Hepatocyte (in vitro differentiated cells): ENCODE measurements around the gene ABCA13.

Experiments
- EZH2 ChIP-seq: fragments of 200-600 bp; sonication (generic); IDR thresholded peaks from 2 replicates; pipeline ENCODE4 v1.6.1; 2016; ENCODE audit warnings: antibody characterized with exemption, mild to moderate bottlenecking, borderline replicate concordance
- TF ChIP-seq, protein P1 (sequence below): fragments of 200-600 bp; sonication (generic); IDR thresholded peaks from 2 replicates; pipeline ENCODE4 v1.5.1; 2016; ENCODE audit warnings: antibody characterized with exemption, mild to moderate bottlenecking; ENCODE audit not compliant: poor library complexity

DNA sequence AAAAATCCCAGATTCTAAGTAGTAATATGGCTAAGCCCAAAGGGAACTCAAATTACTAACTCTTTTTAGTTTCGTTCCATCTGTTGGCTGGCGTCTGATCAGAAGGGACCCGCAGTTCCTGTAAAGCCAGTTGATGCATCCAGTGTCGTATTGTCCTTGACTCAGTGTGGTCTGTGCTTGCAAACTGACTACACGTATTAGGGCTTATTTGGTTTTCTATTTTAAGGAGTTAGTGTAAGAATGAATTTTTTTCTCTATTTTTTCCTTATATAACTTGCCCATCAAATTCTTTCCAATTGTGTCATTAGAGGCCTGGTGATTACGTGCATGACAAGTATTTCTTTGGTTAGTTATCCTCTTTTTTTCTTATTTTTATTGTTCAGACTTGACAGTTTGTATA, 9.7 kb downstream of the ABCA13 start:
- TF ChIP-seq EZH2 = no peak
- TF ChIP-seq, protein P1, sequence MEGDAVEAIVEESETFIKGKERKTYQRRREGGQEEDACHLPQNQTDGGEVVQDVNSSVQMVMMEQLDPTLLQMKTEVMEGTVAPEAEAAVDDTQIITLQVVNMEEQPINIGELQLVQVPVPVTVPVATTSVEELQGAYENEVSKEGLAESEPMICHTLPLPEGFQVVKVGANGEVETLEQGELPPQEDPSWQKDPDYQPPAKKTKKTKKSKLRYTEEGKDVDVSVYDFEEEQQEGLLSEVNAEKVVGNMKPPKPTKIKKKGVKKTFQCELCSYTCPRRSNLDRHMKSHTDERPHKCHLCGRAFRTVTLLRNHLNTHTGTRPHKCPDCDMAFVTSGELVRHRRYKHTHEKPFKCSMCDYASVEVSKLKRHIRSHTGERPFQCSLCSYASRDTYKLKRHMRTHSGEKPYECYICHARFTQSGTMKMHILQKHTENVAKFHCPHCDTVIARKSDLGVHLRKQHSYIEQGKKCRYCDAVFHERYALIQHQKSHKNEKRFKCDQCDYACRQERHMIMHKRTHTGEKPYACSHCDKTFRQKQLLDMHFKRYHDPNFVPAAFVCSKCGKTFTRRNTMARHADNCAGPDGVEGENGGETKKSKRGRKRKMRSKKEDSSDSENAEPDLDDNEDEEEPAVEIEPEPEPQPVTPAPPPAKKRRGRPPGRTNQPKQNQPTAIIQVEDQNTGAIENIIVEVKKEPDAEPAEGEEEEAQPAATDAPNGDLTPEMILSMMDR = no peak
